SK-N-SH treated with all-trans-retinoic acid at 6 μM for 48 hours (cell line): Measurements from ENCODE around the gene CD96.

Experiments used
- ATAC-seq: fragments of 200-7000 bp; cut with Tn5 transposase; 3 replicates; pipeline ENCODE4 v1.9.1; 2020; ENCODE audit warnings: mild to moderate bottlenecking, moderate library complexity
- ARNTL ChIP-seq: fragments of 450-650 bp; formaldehyde crosslinking; IDR thresholded peaks from 2 replicates; pipeline ENCODE4 v1.5.0; 2020; ENCODE audit warnings: low read depth, mild to moderate bottlenecking, moderate library complexity, borderline replicate concordance
- BACH2 ChIP-seq: fragments of 250-450 bp; sonication (Bioruptor Pico); IDR thresholded peaks from 2 replicates; pipeline ENCODE4 v1.9.0; 2021; ENCODE audit warnings: mild to moderate bottlenecking, borderline replicate concordance
- CREB5 ChIP-seq: fragments of 250-450 bp; sonication (Bioruptor Pico); IDR thresholded peaks from 2 replicates; pipeline ENCODE4 v1.5.1; 2020; ENCODE audit warnings: low read depth, mild to moderate bottlenecking, moderate library complexity
- CSDC2 ChIP-seq: fragments of 250-450 bp; sonication (Bioruptor Pico); IDR thresholded peaks from 2 replicates; pipeline ENCODE4 v1.5.0; 2020; ENCODE audit warnings: mild to moderate bottlenecking, moderate library complexity
- ESRRG ChIP-seq: fragments of 250-450 bp; sonication (Bioruptor Pico); IDR thresholded peaks from 2 replicates; pipeline ENCODE4 v1.6.1; 2021; ENCODE audit warnings: mild to moderate bottlenecking
- ISL1 ChIP-seq: fragments of 250-450 bp; sonication (Bioruptor Pico); IDR thresholded peaks from 2 replicates; pipeline ENCODE4 v2.1.2; 2022; ENCODE audit warnings: mild to moderate bottlenecking, moderate library complexity
- OSR1 ChIP-seq: fragments of 250-450 bp; sonication (Bioruptor Pico); IDR thresholded peaks from 2 replicates; pipeline ENCODE4 v1.8.0; 2022; ENCODE audit warnings: moderate library complexity, mild to moderate bottlenecking, inconsistent platforms
- PPARA ChIP-seq: fragments of 250-450 bp; sonication (Bioruptor Pico); IDR thresholded peaks from 2 replicates; pipeline ENCODE4 v1.5.0; 2020; ENCODE audit warnings: mild to moderate bottlenecking, borderline replicate concordance
- RARB ChIP-seq: fragments of 250-450 bp; sonication (Bioruptor Pico); IDR thresholded peaks from 2 replicates; pipeline ENCODE4 v1.8.0; 2021; ENCODE audit warnings: mild to moderate bottlenecking, moderate library complexity
- SNAI2 ChIP-seq: fragments of 250-450 bp; sonication (Bioruptor Pico); IDR thresholded peaks from 2 replicates; pipeline ENCODE4 v1.5.0; 2020; ENCODE audit warnings: mild to moderate bottlenecking, moderate library complexity
- TCF4 ChIP-seq: fragments of 250-450 bp; sonication (Bioruptor Pico); IDR thresholded peaks from 2 replicates; pipeline ENCODE4 v1.8.0; 2021; ENCODE audit warnings: mild to moderate bottlenecking, moderate library complexity, borderline replicate concordance
- TOX ChIP-seq: fragments of 250-450 bp; sonication (Bioruptor Pico); IDR thresholded peaks from 2 replicates; pipeline ENCODE4 v1.8.0; 2021; ENCODE audit warnings: mild to moderate bottlenecking, moderate library complexity, borderline replicate concordance
- TSHZ2 ChIP-seq: fragments of 250-450 bp; sonication (Bioruptor Pico); IDR thresholded peaks from 2 replicates; pipeline ENCODE4 v1.5.0; 2020; ENCODE audit warnings: mild to moderate bottlenecking, moderate library complexity
- ZC3H10 ChIP-seq: fragments of 250-450 bp; sonication (Bioruptor Pico); IDR thresholded peaks from 2 replicates; pipeline ENCODE4 v1.5.1; 2021; ENCODE audit warnings: mild to moderate bottlenecking, moderate library complexity
- ZFP3 ChIP-seq: fragments of 250-450 bp; sonication (Bioruptor Pico); IDR thresholded peaks from 2 replicates; pipeline ENCODE4 v1.5.0; 2020; ENCODE audit warnings: mild to moderate bottlenecking, moderate library complexity
- ZFP30 ChIP-seq: fragments of 450-650 bp; formaldehyde crosslinking; IDR thresholded peaks from 2 replicates; pipeline ENCODE4 v1.5.0; 2022; ENCODE audit warnings: mild to moderate bottlenecking, moderate library complexity
- ZNF565 ChIP-seq: fragments of 450-650 bp; formaldehyde crosslinking; conservative IDR thresholded peaks from 2 replicates; pipeline ENCODE4 v1.5.0; 2020; ENCODE audit warnings: low read depth, mild to moderate bottlenecking, moderate library complexity
- ZNF70 ChIP-seq: fragments of 450-650 bp; formaldehyde crosslinking; IDR thresholded peaks from 2 replicates; pipeline ENCODE4 v1.5.0; 2020; ENCODE audit warnings: mild to moderate bottlenecking, moderate library complexity
- ZNF8 ChIP-seq: fragments of 450-650 bp; formaldehyde crosslinking; IDR thresholded peaks from 2 replicates; pipeline ENCODE4 v1.5.0; 2020; ENCODE audit warnings: mild to moderate bottlenecking, moderate library complexity
- TF ChIP-seq, protein P1 (sequence below): fragments of 250-450 bp; sonication (Bioruptor Pico); IDR thresholded peaks from 2 replicates; pipeline ENCODE4 v1.8.0; 2020; ENCODE audit warnings: mild to moderate bottlenecking, moderate library complexity, borderline replicate concordance
- TF ChIP-seq, protein P2 (sequence below): fragments of 250-450 bp; sonication (Bioruptor Pico); IDR thresholded peaks from 2 replicates; pipeline ENCODE4 v1.8.0; 2021; ENCODE audit warnings: low read depth, mild to moderate bottlenecking, moderate library complexity, borderline replicate concordance

Gene CD96

GRCh38 chr3:111596328-111596727 lies 54.3 kb downstream of the CD96 start:
- TF ChIP-seq, protein P1, sequence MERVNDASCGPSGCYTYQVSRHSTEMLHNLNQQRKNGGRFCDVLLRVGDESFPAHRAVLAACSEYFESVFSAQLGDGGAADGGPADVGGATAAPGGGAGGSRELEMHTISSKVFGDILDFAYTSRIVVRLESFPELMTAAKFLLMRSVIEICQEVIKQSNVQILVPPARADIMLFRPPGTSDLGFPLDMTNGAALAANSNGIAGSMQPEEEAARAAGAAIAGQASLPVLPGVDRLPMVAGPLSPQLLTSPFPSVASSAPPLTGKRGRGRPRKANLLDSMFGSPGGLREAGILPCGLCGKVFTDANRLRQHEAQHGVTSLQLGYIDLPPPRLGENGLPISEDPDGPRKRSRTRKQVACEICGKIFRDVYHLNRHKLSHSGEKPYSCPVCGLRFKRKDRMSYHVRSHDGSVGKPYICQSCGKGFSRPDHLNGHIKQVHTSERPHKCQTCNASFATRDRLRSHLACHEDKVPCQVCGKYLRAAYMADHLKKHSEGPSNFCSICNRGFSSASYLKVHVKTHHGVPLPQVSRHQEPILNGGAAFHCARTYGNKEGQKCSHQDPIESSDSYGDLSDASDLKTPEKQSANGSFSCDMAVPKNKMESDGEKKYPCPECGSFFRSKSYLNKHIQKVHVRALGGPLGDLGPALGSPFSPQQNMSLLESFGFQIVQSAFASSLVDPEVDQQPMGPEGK (CRISPR knock-in tag), result no peak
- TF ChIP-seq BACH2 (CRISPR knock-in tag) (no peak), ZFP3 (CRISPR knock-in tag) (no peak), ZNF70 (CRISPR knock-in tag) (no peak), OSR1 (CRISPR knock-in tag) (no peak), ZNF565 (CRISPR knock-in tag) (no peak), ZC3H10 (CRISPR knock-in tag) (no peak)
- TF ChIP-seq, protein P2, sequence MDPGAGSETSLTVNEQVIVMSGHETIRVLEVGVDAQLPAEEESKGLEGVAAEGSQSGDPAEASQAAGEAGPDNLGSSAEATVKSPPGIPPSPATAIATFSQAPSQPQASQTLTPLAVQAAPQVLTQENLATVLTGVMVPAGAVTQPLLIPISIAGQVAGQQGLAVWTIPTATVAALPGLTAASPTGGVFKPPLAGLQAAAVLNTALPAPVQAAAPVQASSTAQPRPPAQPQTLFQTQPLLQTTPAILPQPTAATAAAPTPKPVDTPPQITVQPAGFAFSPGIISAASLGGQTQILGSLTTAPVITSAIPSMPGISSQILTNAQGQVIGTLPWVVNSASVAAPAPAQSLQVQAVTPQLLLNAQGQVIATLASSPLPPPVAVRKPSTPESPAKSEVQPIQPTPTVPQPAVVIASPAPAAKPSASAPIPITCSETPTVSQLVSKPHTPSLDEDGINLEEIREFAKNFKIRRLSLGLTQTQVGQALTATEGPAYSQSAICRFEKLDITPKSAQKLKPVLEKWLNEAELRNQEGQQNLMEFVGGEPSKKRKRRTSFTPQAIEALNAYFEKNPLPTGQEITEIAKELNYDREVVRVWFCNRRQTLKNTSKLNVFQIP, result no peak
- no peak for ATAC-seq

DNA sequence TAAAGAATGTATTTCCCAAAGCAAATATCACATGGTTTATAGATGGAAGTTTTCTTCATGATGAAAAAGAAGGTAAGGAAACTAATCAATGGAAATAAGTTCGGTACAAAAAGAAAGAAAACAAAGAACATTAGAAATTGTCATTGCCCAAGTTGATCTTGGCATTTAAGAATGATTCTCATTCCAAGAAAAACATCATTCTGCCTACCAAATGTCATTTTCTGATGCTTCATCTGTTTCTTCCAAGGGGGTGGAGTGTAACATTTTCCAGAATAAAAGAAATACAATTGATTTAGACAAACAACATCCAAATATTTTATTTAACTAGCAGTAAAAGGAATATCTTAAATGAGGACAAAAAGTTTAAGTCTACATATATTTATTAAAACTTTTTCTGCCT lies 56.1 kb downstream of the CD96 start:
- ATAC-seq, result no peak
- TF ChIP-seq OSR1 (CRISPR knock-in tag) (no peak), CSDC2 (no peak), ZNF8 (no peak), ISL1 (CRISPR knock-in tag) (no peak), BACH2 (CRISPR knock-in tag) (no peak), ZFP3 (CRISPR knock-in tag) (no peak), SNAI2 (no peak), PPARA (no peak)

DNA sequence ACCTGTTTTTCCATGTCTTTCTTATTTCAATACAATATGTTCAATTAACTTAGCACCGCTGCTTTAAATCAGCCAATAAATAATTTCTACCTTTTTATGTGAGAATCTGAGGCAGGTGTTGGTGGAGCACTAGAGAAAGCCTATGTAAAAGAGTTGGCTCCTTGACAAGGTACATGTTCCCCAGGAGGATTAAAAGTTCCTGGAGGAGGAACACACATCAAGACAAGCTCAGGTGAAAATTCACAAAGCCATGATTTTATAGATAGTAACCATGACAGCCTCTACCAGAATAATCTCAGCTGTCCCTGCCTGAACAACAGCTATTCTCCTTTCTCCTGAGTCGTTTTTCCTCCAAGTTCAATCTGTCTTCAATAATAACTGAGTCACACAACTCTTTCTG lies 56.6 kb downstream of the CD96 start:
- TF ChIP-seq RARB (CRISPR knock-in tag), result no peak
- TF ChIP-seq SNAI2, result no peak
- TF ChIP-seq ZNF8, result no peak
- TF ChIP-seq CSDC2, result no peak
- TF ChIP-seq OSR1 (CRISPR knock-in tag), result no peak
- TF ChIP-seq TOX (CRISPR knock-in tag), result no peak
- no peak for TF ChIP-seq TCF4
- TF ChIP-seq PPARA, result no peak
- TF ChIP-seq TSHZ2 (CRISPR knock-in tag), result no peak
- no peak for TF ChIP-seq CREB5 (CRISPR knock-in tag)
- TF ChIP-seq, protein P1 (CRISPR knock-in tag), result no peak
- TF ChIP-seq ZFP3 (CRISPR knock-in tag), result no peak
- no peak for TF ChIP-seq BACH2 (CRISPR knock-in tag)
- no peak for TF ChIP-seq ARNTL (CRISPR knock-in tag)
- TF ChIP-seq ESRRG, result no peak
- TF ChIP-seq ZFP30 (CRISPR knock-in tag), result no peak
- no peak for ATAC-seq
